HG03039 (cell line): Measurements from ENCODE around the gene CES2.

Experiments
- ATAC-seq: cut with Tn5 transposase; IDR thresholded peaks from one replicate; pipeline ENCODE4 v1.9.1; 2021; ENCODE audit warnings: mild to moderate bottlenecking, moderate library complexity; ENCODE audit not compliant: unreplicated experiment

The CES2 gene

DNA sequence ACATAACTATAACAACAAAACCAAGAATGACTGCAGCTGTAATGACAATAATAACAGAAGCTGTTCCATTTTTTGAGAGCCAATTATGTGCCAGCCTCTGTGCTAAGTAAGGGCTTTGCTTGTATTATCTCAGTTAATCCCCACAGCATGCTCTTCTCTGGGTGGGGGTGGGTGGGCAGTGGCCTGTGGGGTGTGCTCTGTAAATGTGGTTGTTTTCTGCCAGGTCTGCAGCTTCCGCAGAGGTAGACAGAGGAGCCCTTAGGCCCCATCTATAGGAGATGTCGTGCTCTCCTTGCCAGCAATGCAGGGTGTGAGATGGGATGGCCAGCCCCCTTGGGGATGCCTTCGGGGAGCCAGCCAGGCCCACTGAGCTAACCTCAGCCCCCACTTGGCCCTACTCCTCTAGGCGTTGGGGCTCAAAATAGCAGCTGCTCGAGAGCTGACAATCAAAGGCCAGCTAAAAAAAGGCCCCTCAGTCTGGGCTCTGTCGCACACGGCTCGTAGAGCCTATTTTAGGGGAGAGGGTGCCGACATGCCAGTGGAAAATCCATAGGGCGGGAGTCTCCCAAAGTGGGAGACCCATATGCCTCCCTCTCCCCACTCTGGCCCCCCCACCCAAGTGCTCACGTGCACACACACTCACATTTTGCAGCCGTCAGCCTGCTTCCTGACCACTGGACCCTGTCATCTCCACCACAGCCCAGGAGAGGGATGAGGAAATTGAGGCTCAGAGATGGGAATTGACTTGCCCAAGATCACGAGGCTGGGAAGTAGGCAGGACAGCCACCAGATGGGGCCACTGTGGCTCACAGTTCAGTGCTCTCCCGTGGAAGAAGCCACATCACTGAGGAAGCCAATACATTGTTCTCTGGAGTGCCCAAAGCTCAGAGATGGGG is 32.4 kb upstream of the CES2 start:
- ATAC-seq = no peak

DNA sequence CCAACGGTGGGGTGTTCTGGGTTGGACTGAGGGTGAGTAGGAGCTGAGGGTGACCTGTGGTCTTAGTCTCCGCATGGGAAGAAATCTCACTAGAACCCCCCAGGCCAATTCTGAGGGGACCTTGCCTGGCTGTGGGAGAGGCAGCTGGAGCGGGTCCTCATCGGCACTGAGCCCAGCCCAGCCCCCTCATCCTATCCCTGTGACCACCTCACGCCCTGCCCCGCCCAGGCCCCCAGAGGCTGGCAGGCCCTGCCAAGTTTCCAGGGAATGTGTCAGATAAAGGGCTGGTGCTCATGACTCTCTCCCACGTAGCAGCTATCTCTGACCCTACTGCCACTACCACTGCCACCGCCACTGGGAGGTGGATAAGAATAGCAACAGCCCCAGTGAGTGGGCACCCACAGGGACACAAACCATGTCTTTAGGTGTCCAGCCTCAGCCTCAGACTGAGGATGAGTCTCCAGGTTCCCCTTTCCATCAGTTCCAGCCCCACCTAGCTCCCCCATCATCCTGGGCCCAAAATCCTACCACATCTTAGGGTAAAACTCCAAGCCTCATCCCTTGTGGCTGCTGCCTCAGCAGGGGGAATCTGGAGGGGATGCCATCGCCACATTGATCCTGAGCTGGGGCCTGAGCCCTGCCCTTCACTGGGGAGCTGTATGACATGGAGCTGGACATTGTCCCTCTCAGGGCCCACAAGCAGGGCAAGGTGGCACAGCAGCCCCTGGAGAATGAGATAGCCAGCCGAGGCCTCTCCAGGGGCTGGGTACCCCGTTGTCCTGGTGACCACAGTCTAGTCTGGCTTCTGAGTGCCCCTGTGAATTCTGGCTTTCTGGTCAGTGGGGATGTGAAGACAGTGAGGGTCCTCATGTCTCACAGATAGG is 31.5 kb upstream of the CES2 start:
- no peak for ATAC-seq

DNA sequence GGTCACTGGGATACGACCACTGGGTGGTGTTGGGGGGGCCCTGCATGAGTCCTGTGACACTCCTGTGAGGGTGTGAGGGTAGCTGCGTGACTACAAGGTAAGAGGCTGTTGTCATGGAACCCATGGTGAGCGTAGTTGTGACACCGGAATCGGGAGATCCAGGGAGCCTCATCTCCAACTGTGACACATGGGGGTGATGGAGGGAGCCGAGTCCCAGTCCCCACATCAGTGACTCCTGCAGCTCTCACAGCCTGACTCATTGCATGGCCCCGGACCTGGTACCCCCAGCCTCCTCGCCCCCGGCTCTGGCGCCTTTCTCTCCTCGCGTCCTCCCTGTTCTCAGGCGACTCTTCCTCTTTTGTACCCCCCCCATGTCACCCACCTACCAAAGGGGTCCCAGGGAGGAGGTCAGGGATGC is 30.9 kb upstream of the CES2 start:
- ATAC-seq = no peak

GRCh38 chr16:66904846-66905632 is 30.3 kb upstream of the CES2 start:
- ATAC-seq = no peak

GRCh38 chr16:66905633-66906539 is 29.4 kb upstream of the CES2 start:
- no peak for ATAC-seq

GRCh38 chr16:66906916-66907836 is 28.1 kb upstream of the CES2 start:
- ATAC-seq = no peak

DNA sequence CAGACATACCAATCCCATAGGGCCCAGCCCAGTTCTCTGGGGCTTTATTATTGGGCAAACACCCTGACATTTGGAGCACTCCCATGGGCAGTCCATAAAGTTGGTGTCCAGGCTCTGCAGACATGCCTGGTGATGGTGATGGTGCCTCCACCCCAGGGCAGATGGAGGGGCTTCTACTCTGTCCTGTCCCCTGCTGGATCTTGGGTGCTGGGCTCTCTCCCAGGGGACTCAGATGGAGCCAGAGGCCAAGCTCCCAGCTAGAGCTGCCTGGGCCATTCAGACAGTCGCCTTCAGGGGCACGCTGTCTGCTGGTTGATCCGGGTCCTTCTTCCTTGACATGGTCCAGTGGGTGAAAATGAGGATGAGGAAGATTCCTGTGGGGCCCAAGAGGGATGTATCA is 27.2 kb upstream of the CES2 start:
- no peak for ATAC-seq

DNA sequence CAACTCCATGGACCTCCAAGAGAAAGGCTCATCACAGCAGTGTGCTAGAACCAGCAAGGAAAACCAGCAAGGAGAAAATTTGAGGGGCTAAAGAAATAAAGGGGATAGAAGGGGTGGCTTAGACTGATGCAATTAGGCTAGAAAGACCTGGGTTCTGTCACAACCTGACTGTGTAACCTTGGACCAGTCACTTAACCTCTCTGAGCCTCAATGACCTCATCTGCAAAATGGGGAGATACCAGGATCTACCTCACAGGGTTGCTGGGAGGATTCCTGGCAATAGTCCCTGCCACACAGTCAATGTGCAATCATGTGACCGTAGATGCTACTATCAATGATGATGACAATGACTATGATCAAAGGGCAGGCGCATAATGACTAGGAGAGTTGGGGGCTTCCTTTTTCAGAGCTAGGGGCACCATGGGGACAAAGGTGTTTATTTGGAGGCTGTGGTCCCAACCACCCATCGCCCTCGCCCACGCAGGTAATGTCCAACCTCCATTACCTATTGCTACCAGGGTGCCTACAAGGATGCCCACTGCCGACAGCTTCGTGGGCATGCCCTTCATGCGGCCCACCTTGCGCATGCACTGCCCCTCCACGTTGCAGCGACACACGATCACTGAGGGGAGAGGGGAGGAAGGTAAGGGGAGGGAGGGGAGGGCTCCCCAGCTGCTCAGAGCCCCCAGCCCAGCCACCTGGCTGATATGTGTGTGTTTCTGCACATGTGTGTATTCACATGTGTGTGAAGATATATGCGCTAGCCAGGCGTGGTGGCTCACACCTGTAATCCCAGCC is 26.4 kb upstream of the CES2 start:
- ATAC-seq = no peak

- no peak for ATAC-seq
Measured at GRCh38 chr16:66910175-66910940, 25.0 kb upstream of the CES2 start.

- ATAC-seq = no peak
Measured at GRCh38 chr16:66911112-66911511, 24.2 kb upstream of the CES2 start.

DNA sequence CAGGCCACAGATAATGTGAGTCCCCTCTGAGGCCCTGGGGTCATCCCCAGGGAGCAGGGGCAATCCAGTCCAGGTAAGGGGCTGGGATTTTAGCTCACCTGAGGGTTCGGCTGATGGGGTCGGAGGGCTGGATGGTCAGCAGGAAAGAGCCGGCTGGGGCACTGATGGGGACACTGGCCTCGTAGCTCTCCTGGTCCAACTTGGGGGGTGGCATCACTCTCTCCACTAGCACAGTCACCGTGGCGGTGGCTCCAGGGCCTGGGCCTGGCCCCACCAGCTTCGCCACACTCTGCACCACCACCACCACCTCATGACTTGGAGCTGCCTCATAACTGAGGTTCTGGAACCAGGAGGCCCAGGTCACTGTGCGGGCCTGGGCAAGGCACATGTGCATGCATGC is 23.5 kb upstream of the CES2 start:
- ATAC-seq = no peak

DNA sequence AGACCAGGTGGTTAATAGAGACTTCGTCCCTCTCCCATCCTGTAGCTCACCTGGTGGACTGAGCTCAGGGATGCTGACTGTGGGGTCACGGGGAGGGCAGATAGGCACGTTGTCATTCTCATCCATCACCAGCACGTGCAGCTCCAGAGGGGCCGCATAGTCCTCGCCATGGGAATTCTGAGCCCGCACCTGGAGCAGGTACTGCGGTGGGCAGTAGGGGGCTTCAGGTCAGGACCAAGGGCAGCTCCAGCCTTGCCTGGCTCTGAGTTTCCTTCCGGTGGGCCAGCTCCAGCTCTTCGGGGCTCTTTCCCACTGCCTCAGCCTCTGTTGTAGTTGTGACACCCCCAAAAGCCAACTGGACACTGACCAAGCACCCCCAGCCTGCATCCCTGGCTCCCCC is 22.2 kb upstream of the CES2 start:
- no peak for ATAC-seq

- ATAC-seq = no peak
Measured at GRCh38 chr16:66913711-66914110, 21.6 kb upstream of the CES2 start.

- ATAC-seq = no peak
Measured at GRCh38 chr16:66914541-66914940, 20.8 kb upstream of the CES2 start.

- no peak for ATAC-seq
Measured at GRCh38 chr16:66915041-66915440, 20.3 kb upstream of the CES2 start.

GRCh38 chr16:66916518-66916917 is 18.8 kb upstream of the CES2 start:
- ATAC-seq = no peak

- ATAC-seq = no peak
Measured at GRCh38 chr16:66917741-66918140, 17.6 kb upstream of the CES2 start.
